Large intestine (tissue), 3 donors: Measurements from ENCODE around the gene C6orf47. TPM values are rescaled to one million over a fixed set of nuclear protein-coding genes. Genes with fewer than 3 reads are reported as not detected.

Experiments
- DNase-seq, 2 donors: peaks; one replicate each; pipeline versions ENCODE4 v3.0.0 to v3.0.0-alpha.2; 2013
- H3K27ac ChIP-seq: one replicate; pipeline ENCODE4 v1.5.1; 2013; ENCODE audit warnings: low read length
- H3K27me3 ChIP-seq: 2 replicates; pipeline ENCODE4 v1.6.1; 2013; ENCODE audit warnings: low read length; ENCODE audit not compliant: control insufficient read depth, insufficient read depth
- H3K36me3 ChIP-seq: 2 replicates; pipeline ENCODE4 v1.6.1; 2013; ENCODE audit warnings: low read length; ENCODE audit not compliant: control insufficient read depth, insufficient read depth
- H3K4me1 ChIP-seq: one replicate; pipeline ENCODE4 v1.6.1; 2013; ENCODE audit warnings: low read length; ENCODE audit not compliant: control insufficient read depth, insufficient read depth
- H3K4me3 ChIP-seq: one replicate; pipeline ENCODE4 v1.5.1; 2013; ENCODE audit warnings: low read length
- H3K9me3 ChIP-seq: one replicate; pipeline ENCODE4 v1.6.1; 2013; ENCODE audit warnings: mild to moderate bottlenecking, low read depth, low read length, moderate library complexity; ENCODE audit not compliant: control insufficient read depth
- WGBS: methylation state at CpG from one replicate; pipeline ENCODE4 v1.1.5; 2013; ENCODE audit warnings: low lambda C conversion rate; ENCODE audit not compliant: insufficient coverage; 5-methylcytosine and 5-hydroxymethylcytosine counted together
- polyA plus RNA-seq: library from polyadenylated mRNA; unstranded; fragments of 120-200 nt; gene quantifications from one replicate; pipeline ENCODE4 v1.2.1, GENCODE V29; 2013

C6orf47 gene
- polyA plus RNA-seq, 1 donor: 21.5 TPM

DNA sequence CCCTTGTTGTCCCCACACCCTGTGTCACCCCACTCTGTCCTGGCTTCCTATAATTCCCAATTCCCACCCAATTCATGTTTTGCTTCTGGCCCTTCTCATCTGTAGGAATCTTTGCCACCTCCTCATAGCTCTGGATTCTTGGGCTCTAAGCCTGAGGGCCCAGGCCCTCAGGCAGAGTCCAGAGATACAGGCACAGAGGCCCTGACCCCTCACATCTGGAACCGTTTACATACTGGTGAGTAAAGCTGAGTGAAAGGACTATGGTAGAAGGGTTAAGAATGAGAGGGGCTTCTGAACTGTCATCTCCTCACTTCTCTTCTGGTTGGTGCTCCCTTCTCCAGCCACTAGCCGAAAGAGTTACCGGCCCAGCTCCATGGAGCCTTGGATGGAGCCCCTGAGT is 26.4 kb downstream of the C6orf47 start:
- peaks cover 92% of the 10 kb centered on the region for H3K36me3 ChIP-seq
- no peak overlapping the region for H3K27ac ChIP-seq
- no peak overlapping the region for H3K4me3 ChIP-seq
- no peaks in the 10 kb centered on the region for H3K27me3 ChIP-seq
- H3K9me3 ChIP-seq: no peaks in the 10 kb centered on the region
- DNase-seq: no peak
- WGBS: no CpG with 5 or more reads among the region's 3 CpGs
- H3K4me1 ChIP-seq: no peaks in the 10 kb centered on the region

DNA sequence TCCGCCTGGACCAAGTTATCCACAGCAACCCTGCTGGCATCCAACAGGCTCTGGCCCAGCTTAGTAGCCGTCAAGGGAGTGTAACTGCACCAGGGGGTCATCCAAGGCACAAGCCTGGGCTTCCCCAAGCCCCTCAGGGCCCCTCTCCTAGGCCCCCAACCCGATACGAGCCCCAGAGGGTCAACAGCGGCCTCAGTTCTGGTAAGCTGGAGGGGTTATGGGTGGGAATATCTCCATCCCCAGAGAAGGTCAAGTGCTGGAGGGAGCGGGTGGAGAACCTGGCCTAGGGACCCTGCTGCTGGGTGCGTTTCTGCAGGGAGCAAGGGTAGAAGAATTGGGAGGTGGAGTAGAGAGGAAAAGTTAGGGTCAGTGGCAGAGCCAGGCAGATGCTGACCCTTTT is 27.1 kb downstream of the C6orf47 start:
- no peaks in the 10 kb centered on the region for H3K27me3 ChIP-seq
- WGBS: no CpG with 5 or more reads among the region's 7 CpGs
- DNase-seq: no peak
- no peak overlapping the region for H3K4me3 ChIP-seq
- H3K4me1 ChIP-seq: no peaks in the 10 kb centered on the region
- H3K9me3 ChIP-seq: no peaks in the 10 kb centered on the region
- H3K36me3 ChIP-seq: peaks cover 96% of the 10 kb centered on the region
- no peak overlapping the region for H3K27ac ChIP-seq

GRCh38 chr6:31632279-31632946 is 28.2 kb downstream of the C6orf47 start:
- no peak overlapping the region for H3K4me3 ChIP-seq
- peaks cover 99% of the 10 kb centered on the region for H3K36me3 ChIP-seq
- H3K27me3 ChIP-seq: no peaks in the 10 kb centered on the region
- no peak for DNase-seq
- no peaks in the 10 kb centered on the region for H3K9me3 ChIP-seq
- no peak overlapping the region for H3K27ac ChIP-seq
- 100% methylated on average over 1 of the region's 26 CpGs for WGBS
- no peaks in the 10 kb centered on the region for H3K4me1 ChIP-seq

GRCh38 chr6:31631681-31632278 is 28.8 kb downstream of the C6orf47 start:
- WGBS: 93% methylated on average over 3 of the region's 32 CpGs
- Histone ChIP-seq H3K27me3 (no peaks in the 10 kb centered on the region), H3K36me3 (peaks cover 99% of the 10 kb centered on the region), H3K4me1 (no peaks in the 10 kb centered on the region), H3K27ac (no peak overlapping the region), H3K4me3 (no peak overlapping the region), H3K9me3 (no peaks in the 10 kb centered on the region)
- DNase-seq: no peak

- Histone ChIP-seq H3K4me1 (no peaks in the 10 kb centered on the region), H3K9me3 (no peaks in the 10 kb centered on the region), H3K4me3 (no peak overlapping the region), H3K36me3 (peaks cover 99% of the 10 kb centered on the region), H3K27ac (no peak overlapping the region), H3K27me3 (no peaks in the 10 kb centered on the region)
- no peak for DNase-seq
- no CpG with 5 or more reads among the region's 16 CpGs for WGBS
Measured at GRCh38 chr6:31631209-31631608, 29.4 kb downstream of the C6orf47 start.

DNA sequence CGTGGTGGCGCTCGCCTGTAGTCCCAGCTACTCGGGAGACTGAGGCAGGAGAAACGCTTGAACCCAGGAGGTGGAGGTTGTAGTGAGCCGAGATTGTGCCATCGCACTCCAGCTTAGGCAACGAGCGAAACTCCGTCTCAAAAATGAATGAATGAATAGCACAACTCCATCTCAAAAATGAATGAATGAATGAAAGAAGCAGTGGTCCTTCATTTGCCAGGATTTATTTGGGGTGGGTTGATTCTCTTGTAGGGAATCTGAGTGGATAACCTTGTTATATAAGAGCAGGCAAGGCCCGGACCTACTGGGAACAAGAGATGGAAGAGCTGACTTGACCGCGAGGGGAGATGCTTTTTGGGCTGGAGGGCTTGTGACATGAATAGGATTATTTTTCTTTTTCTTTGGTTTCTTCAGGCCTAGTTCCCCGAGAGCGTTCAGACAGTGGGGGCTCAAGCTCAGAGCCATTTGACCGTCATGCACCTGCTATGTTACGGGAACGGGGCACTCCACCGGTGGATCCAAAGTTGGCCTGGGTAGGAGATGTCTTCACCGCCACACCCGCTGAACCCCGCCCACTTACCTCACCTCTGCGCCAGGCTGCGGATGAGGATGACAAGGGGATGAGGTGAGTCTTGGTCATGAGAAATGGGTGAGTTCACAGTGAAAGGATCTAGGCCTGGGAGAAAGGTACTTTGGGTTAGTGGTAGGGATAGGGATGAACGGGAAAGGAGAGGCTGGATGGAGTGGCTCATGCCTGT is 30.2 kb downstream of the C6orf47 start:
- WGBS: 96% methylated on average over 4 of the region's 25 CpGs
- H3K4me1 ChIP-seq: no peaks in the 10 kb centered on the region
- no peak for DNase-seq
- H3K27me3 ChIP-seq: no peaks in the 10 kb centered on the region
- no peak overlapping the region for H3K27ac ChIP-seq
- no peaks in the 10 kb centered on the region for H3K9me3 ChIP-seq
- no peak overlapping the region for H3K4me3 ChIP-seq
- H3K36me3 ChIP-seq: peaks cover 99% of the 10 kb centered on the region

DNA sequence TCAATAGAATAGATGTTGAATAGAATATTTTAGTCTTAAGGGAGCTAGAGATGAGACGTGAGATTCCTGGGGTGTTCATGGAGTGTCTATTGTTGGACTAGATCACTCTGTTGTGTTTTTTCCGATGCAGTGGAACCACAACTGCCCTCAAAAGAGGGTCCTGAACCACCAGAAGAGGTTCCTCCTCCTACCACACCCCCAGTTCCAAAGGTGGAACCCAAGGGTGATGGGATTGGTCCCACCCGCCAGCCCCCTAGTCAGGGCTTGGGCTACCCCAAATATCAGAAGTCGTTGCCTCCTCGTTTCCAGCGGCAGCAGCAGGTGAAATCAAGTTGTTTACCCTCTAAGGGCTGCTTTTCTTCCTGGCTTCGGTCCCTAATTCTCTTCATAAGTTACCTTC is 31.6 kb downstream of the C6orf47 start:
- no peak for DNase-seq
- Histone ChIP-seq H3K36me3 (peaks cover 99% of the 10 kb centered on the region), H3K4me1 (no peaks in the 10 kb centered on the region), H3K9me3 (no peaks in the 10 kb centered on the region), H3K4me3 (no peak overlapping the region), H3K27ac (no peak overlapping the region), H3K27me3 (no peaks in the 10 kb centered on the region)
- 100% methylated on average over 1 of the region's 7 CpGs for WGBS

DNA sequence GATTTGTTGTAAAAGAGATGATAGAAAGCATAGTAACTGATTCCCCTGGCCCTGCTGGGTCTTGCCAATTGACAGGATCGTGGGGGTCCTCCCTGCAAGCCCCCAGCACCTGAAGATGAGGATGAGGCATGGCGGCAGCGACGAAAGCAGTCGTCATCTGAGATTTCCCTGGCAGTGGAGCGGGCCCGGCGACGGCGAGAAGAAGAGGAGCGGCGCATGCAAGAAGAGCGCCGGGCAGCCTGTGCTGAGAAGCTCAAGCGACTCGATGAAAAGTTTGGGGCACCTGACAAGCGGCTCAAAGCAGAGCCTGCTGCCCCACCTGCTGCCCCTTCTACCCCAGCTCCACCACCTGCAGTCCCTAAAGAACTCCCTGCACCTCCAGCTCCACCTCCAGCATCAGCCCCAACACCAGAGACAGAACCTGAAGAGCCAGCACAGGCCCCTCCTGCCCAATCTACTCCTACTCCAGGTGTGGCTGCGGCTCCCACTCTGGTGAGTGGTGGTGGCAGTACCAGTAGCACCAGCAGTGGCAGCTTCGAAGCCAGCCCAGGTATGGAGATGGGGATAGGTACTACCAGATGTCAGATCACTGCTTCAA is 32.8 kb downstream of the C6orf47 start:
- Histone ChIP-seq H3K36me3 (peaks cover 96% of the 10 kb centered on the region), H3K4me3 (no peak overlapping the region), H3K27ac (no peak overlapping the region), H3K27me3 (no peaks in the 10 kb centered on the region), H3K9me3 (no peaks in the 10 kb centered on the region), H3K4me1 (peaks cover under 1% of the 10 kb centered on the region)
- no CpG with 5 or more reads among the region's 19 CpGs for WGBS
- no peak for DNase-seq

DNA sequence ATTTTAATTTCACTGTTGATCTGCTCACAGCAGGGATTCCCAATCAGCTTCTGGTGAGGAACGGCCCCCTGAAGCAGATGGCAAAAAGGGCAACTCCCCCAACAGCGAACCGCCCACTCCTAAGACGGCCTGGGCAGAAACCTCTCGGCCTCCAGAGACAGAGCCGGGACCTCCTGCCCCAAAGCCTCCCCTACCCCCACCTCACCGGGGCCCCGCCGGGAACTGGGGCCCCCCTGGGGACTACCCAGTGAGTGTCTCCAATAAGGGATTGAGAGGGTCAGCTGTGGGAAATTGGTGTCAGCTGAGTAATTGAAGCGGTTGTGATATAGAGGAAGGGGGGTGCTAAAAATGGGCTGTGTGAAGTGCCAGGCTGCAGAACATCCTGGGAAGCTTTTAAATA is 33.6 kb downstream of the C6orf47 start:
- no peak overlapping the region for H3K27ac ChIP-seq
- H3K9me3 ChIP-seq: no peaks in the 10 kb centered on the region
- WGBS: 100% methylated on average over 1 of the region's 10 CpGs
- no peak overlapping the region for H3K4me3 ChIP-seq
- H3K36me3 ChIP-seq: peaks cover 93% of the 10 kb centered on the region
- peaks cover 9% of the 10 kb centered on the region for H3K4me1 ChIP-seq
- no peak for DNase-seq
- H3K27me3 ChIP-seq: no peaks in the 10 kb centered on the region

GRCh38 chr6:31624070-31624469 is 36.5 kb downstream of the C6orf47 start:
- H3K27ac ChIP-seq: no peak overlapping the region
- H3K4me1 ChIP-seq: peaks cover 16% of the 10 kb centered on the region
- peaks cover 66% of the 10 kb centered on the region for H3K36me3 ChIP-seq
- no peak overlapping the region for H3K4me3 ChIP-seq
- DNase-seq: no peak
- no peaks in the 10 kb centered on the region for H3K9me3 ChIP-seq
- H3K27me3 ChIP-seq: no peaks in the 10 kb centered on the region
- no CpG with 5 or more reads among the region's 10 CpGs for WGBS
